Trophoblast cell (in vitro differentiated cells and primary cell): ENCODE data around the gene LRRC3C.

Experiments
- DNase-seq, 2 donors: peaks; one replicate each; pipeline ENCODE4 v3.0.0-alpha.2; 2016
- H2AFZ ChIP-seq: 2 replicates; pipeline ENCODE4 v1.6.1; 2013; ENCODE audit warnings: low read length, moderate library complexity, mild to moderate bottlenecking; ENCODE audit not compliant: insufficient read depth, poor library complexity
- H2AK5ac ChIP-seq: 2 replicates; pipeline ENCODE4 v1.6.1; 2013; ENCODE audit warnings: mild to moderate bottlenecking, low read length
- H2BK120ac ChIP-seq: 2 replicates; pipeline ENCODE4 v1.6.1; 2013; ENCODE audit warnings: low read length, mild to moderate bottlenecking, moderate library complexity; ENCODE audit not compliant: insufficient read depth, poor library complexity
- H2BK12ac ChIP-seq: 2 replicates; pipeline ENCODE4 v1.6.1; 2013; ENCODE audit warnings: mild to moderate bottlenecking, low read length, moderate library complexity
- H2BK5ac ChIP-seq: 2 replicates; pipeline ENCODE4 v1.6.1; 2013; ENCODE audit warnings: low read length, low read depth, moderate library complexity, mild to moderate bottlenecking; ENCODE audit not compliant: poor library complexity
- H3K14ac ChIP-seq: 2 replicates; pipeline ENCODE4 v1.6.1; 2013; ENCODE audit warnings: mild to moderate bottlenecking, low read length
- H3K18ac ChIP-seq: 2 replicates; pipeline ENCODE4 v1.6.1; 2013; ENCODE audit warnings: mild to moderate bottlenecking, low read length
- H3K23ac ChIP-seq: 2 replicates; pipeline ENCODE4 v1.6.1; 2013; ENCODE audit warnings: low read length
- H3K27ac ChIP-seq: 2 replicates; pipeline ENCODE4 v1.5.1; 2013; ENCODE audit warnings: low read depth, mild to moderate bottlenecking, inconsistent platforms, low read length, moderate library complexity
- H3K27me3 ChIP-seq: 2 replicates; pipeline ENCODE4 v1.6.1; 2013; ENCODE audit warnings: inconsistent platforms, mild to moderate bottlenecking, low read length, moderate library complexity; ENCODE audit not compliant: insufficient read depth
- H3K36me3 ChIP-seq, 2 experiments: 1 replicate in 1 of 2; 2 replicates in 1 of 2; pipeline ENCODE4 v1.6.1; 2013; ENCODE audit warnings: low read length in 2 of 2, mild to moderate bottlenecking in 2 of 2, moderate library complexity in 1 of 2; ENCODE audit not compliant: insufficient read depth in 2 of 2, control insufficient read depth in 1 of 2
- H3K4ac ChIP-seq: 2 replicates; pipeline ENCODE4 v1.6.1; 2013; ENCODE audit warnings: low read depth, mild to moderate bottlenecking, low read length, moderate library complexity
- H3K4me1 ChIP-seq, 2 experiments: 1 replicate in 1 of 2; 2 replicates in 1 of 2; pipeline ENCODE4 v1.6.1; 2013; ENCODE audit warnings: low read length in 2 of 2, mild to moderate bottlenecking in 2 of 2, moderate library complexity in 1 of 2; ENCODE audit not compliant: insufficient read depth in 2 of 2, control insufficient read depth in 1 of 2
- H3K4me2 ChIP-seq: 2 replicates; pipeline ENCODE4 v1.6.1; 2013; ENCODE audit warnings: inconsistent platforms, mild to moderate bottlenecking, low read length, moderate library complexity
- H3K4me3 ChIP-seq: 2 replicates; pipeline ENCODE4 v1.5.1; 2013; ENCODE audit warnings: mild to moderate bottlenecking, low read depth, low read length, inconsistent platforms
- H3K79me1 ChIP-seq: one replicate; pipeline ENCODE4 v1.6.1; 2013; ENCODE audit warnings: low read length
- H3K79me2 ChIP-seq: 2 replicates; pipeline ENCODE4 v1.6.1; 2013; ENCODE audit warnings: low read length, mild to moderate bottlenecking; ENCODE audit not compliant: control insufficient read depth, insufficient read depth, poor library complexity
- H3K9ac ChIP-seq: 2 replicates; pipeline ENCODE4 v1.6.1; 2013; ENCODE audit warnings: mild to moderate bottlenecking, low read length
- H3K9me3 ChIP-seq: 2 replicates; pipeline ENCODE4 v1.6.1; 2013; ENCODE audit warnings: low read depth, mild to moderate bottlenecking, control low read depth, inconsistent platforms, low read length; ENCODE audit not compliant: insufficient read depth
- H4K12ac ChIP-seq: 2 replicates; pipeline ENCODE4 v1.6.1; 2013; ENCODE audit warnings: low read depth, mild to moderate bottlenecking, low read length, moderate library complexity
- H4K8ac ChIP-seq: 2 replicates; pipeline ENCODE4 v1.6.1; 2013; ENCODE audit warnings: low read depth, mild to moderate bottlenecking, low read length, moderate library complexity
- H4K91ac ChIP-seq: one replicate; pipeline ENCODE4 v1.6.1; 2013; ENCODE audit warnings: low read depth, mild to moderate bottlenecking, low read length, moderate library complexity
- WGBS: extraction: QIAGEN DNeasy Blood & Tissue Kit; methylation state at CpG from one replicate; pipeline ENCODE4 v1.1.7; 2013; ENCODE audit warnings: missing lambda C conversion rate; ENCODE audit not compliant: insufficient read length, insufficient coverage; ENCODE audit errors: extremely low coverage; 5-methylcytosine and 5-hydroxymethylcytosine counted together

The LRRC3C gene

GRCh38 chr17:39903158-39903884 lies 24.2 kb upstream of the LRRC3C start:
- Histone ChIP-seq H3K4me2 (no peak overlapping the region), H4K91ac (no peak overlapping the region), H3K9me3 (no peaks in the 10 kb centered on the region), H3K4me1 (no peaks in the 10 kb centered on the region), H2AFZ (no peak overlapping the region), H4K8ac (no peak overlapping the region), H3K27ac (no peak overlapping the region), H2AK5ac (no peak overlapping the region), H2BK12ac (no peak overlapping the region), H3K27me3 (no peaks in the 10 kb centered on the region), H3K9ac (no peak overlapping the region), H3K79me1 (no peaks in the 10 kb centered on the region), H4K12ac (no peak overlapping the region), H3K18ac (no peak overlapping the region), H3K36me3 (peaks cover 2 to 4% of the 10 kb centered on the region in 2 experiments), H3K4me3 (no peak overlapping the region), H3K4ac (no peak overlapping the region), H3K23ac (no peak overlapping the region), H2BK5ac (no peak overlapping the region), H3K14ac (no peak overlapping the region), H3K79me2 (no peaks in the 10 kb centered on the region), H2BK120ac (no peak overlapping the region)
- WGBS = no CpG with 5 or more reads among the region's 4 CpGs
- no peak for DNase-seq

- H2BK120ac ChIP-seq = no peak overlapping the region
- no peaks in the 10 kb centered on the region for H3K4me1 ChIP-seq
- DNase-seq = no peak
- no peaks in the 10 kb centered on the region for H3K9me3 ChIP-seq
- no peak overlapping the region for H3K4me2 ChIP-seq
- H2BK12ac ChIP-seq = no peak overlapping the region
- H3K18ac ChIP-seq = no peak overlapping the region
- no peak overlapping the region for H3K9ac ChIP-seq
- no peak overlapping the region for H4K8ac ChIP-seq
- no peak overlapping the region for H4K12ac ChIP-seq
- H3K27ac ChIP-seq = no peak overlapping the region
- no peak overlapping the region for H2AK5ac ChIP-seq
- no peaks in the 10 kb centered on the region for H3K79me2 ChIP-seq
- no peaks in the 10 kb centered on the region for H3K27me3 ChIP-seq
- no peak overlapping the region for H4K91ac ChIP-seq
- H3K79me1 ChIP-seq = no peaks in the 10 kb centered on the region
- no peak overlapping the region for H3K14ac ChIP-seq
- H2AFZ ChIP-seq = no peak overlapping the region
- peaks cover 4 to 6% of the 10 kb centered on the region in 2 experiments for H3K36me3 ChIP-seq
- no peak overlapping the region for H2BK5ac ChIP-seq
- no peak overlapping the region for H3K23ac ChIP-seq
- H3K4me3 ChIP-seq = no peak overlapping the region
- H3K4ac ChIP-seq = no peak overlapping the region
- WGBS = no CpG with 5 or more reads among the region's 3 CpGs
Observed at GRCh38 chr17:39904990-39905288, 22.6 kb upstream of the LRRC3C start.

GRCh38 chr17:39908789-39909352 lies 18.7 kb upstream of the LRRC3C start:
- Histone ChIP-seq H3K36me3 (peaks cover 10 to 12% of the 10 kb centered on the region in 2 experiments), H3K79me1 (no peaks in the 10 kb centered on the region), H3K14ac (no peak overlapping the region), H3K9me3 (no peaks in the 10 kb centered on the region), H2AK5ac (no peak overlapping the region), H4K8ac (no peak overlapping the region), H4K12ac (no peak overlapping the region), H2BK12ac (no peak overlapping the region), H3K18ac (no peak overlapping the region), H3K79me2 (no peaks in the 10 kb centered on the region), H4K91ac (no peak overlapping the region), H2BK5ac (no peak overlapping the region), H3K23ac (no peak overlapping the region), H3K4me3 (no peak overlapping the region), H3K4me1 (no peaks in the 10 kb centered on the region), H2BK120ac (no peak overlapping the region), H3K27me3 (no peaks in the 10 kb centered on the region), H3K4me2 (no peak overlapping the region), H2AFZ (no peak overlapping the region), H3K4ac (no peak overlapping the region), H3K27ac (no peak overlapping the region), H3K9ac (no peak overlapping the region)
- no peak for DNase-seq
- no CpG with 5 or more reads among the region's 6 CpGs for WGBS

- H3K79me2 ChIP-seq = no peaks in the 10 kb centered on the region
- H2AFZ ChIP-seq = no peak overlapping the region
- H3K27ac ChIP-seq = no peak overlapping the region
- no peak overlapping the region for H3K23ac ChIP-seq
- no CpG with 5 or more reads among the region's 3 CpGs for WGBS
- no peak overlapping the region for H3K4ac ChIP-seq
- DNase-seq = no peak
- H3K18ac ChIP-seq = no peak overlapping the region
- no peak overlapping the region for H3K9ac ChIP-seq
- H3K4me3 ChIP-seq = no peak overlapping the region
- no peak overlapping the region for H4K12ac ChIP-seq
- no peaks in the 10 kb centered on the region for H3K79me1 ChIP-seq
- H4K91ac ChIP-seq = no peak overlapping the region
- H3K36me3 ChIP-seq = peaks cover 11 to 18% of the 10 kb centered on the region in 2 experiments
- H3K14ac ChIP-seq = no peak overlapping the region
- no peak overlapping the region for H4K8ac ChIP-seq
- H3K27me3 ChIP-seq = no peaks in the 10 kb centered on the region
- no peak overlapping the region for H2BK12ac ChIP-seq
- no peak overlapping the region for H3K4me2 ChIP-seq
- no peak overlapping the region for H2BK5ac ChIP-seq
- no peaks in the 10 kb centered on the region for H3K9me3 ChIP-seq
- no peaks in the 10 kb centered on the region for H3K4me1 ChIP-seq
- no peak overlapping the region for H2AK5ac ChIP-seq
- H2BK120ac ChIP-seq = no peak overlapping the region
Observed at GRCh38 chr17:39913989-39914388, 13.5 kb upstream of the LRRC3C start.
